Esophagus squamous epithelium (tissue), 5 donors: ENCODE data around the gene ZNF185. TPM values are rescaled to one million over a fixed set of nuclear protein-coding genes. Genes with fewer than 3 reads are reported as not detected.

Source experiments
- DNase-seq: peaks from one replicate; lab custom pipeline; 2025; lab: John Stamatoyannopoulos, UW
- H3K27ac ChIP-seq, 4 donors: fragments of 200-600 bp; sonication (generic); one replicate each; pipeline ENCODE4 v1.5.1; 2016 to 2019; ENCODE audit warnings: mild to moderate bottlenecking in 1 of 4
- H3K27me3 ChIP-seq, 4 donors: fragments of 200-600 bp; sonication (generic); 1 replicate in 3 of 4; 2 replicates in 1 of 4; pipeline versions ENCODE4 v1.5.1 to v1.6.0; 2017 to 2021; ENCODE audit warnings: antibody characterized with exemption in 1 of 4
- H3K36me3 ChIP-seq, 3 donors: fragments of 200-600 bp; sonication (generic); one replicate each; pipeline ENCODE4 v1.5.1; 2016 to 2019
- H3K4me1 ChIP-seq, 3 donors: fragments of 200-600 bp; sonication (generic); one replicate each; pipeline ENCODE4 v1.5.1; 2017 to 2019
- H3K4me3 ChIP-seq, 4 donors: fragments of 200-600 bp; sonication (generic); 1 replicate in 3 of 4; 2 replicates in 1 of 4; pipeline ENCODE4 v1.5.1; 2016 to 2019; ENCODE audit warnings: mild to moderate bottlenecking in 2 of 4, moderate library complexity in 1 of 4
- H3K9me3 ChIP-seq, 3 donors: fragments of 200-600 bp; sonication (generic); one replicate each; pipeline ENCODE4 v1.5.1; 2016 to 2019
- CTCF ChIP-seq, 6 experiments: fragments of 450-650 bp in 4 of 6; fragments of 200-600 bp in 2 of 6; sonication (generic) in 2 of 6; IDR thresholded peaks; one replicate each; pipeline ENCODE4 v1.5.1; 2016 to 2019; ENCODE audit warnings: antibody characterized with exemption in 6 of 6, mild to moderate bottlenecking in 4 of 6, moderate library complexity in 4 of 6
- POLR2A ChIP-seq, 4 donors: fragments of 450-650 bp; IDR thresholded peaks; one replicate each; pipeline ENCODE4 v1.6.1; 2017; ENCODE audit warnings: antibody characterized with exemption in 4 of 4, mild to moderate bottlenecking in 4 of 4, moderate library complexity in 3 of 4
- WGBS, 2 donors: methylation state at CpG; one replicate each; pipeline ENCODE4 v1.1.5; 2018; 5-methylcytosine and 5-hydroxymethylcytosine counted together
- intact Hi-C: fragments of 100-400 bp; cut with DNase I; formaldehyde crosslinking; loops from one replicate; pipeline ENCODE4 v1.15.0; 2022
- total RNA-seq, 4 donors: library from RNA; depleted of rRNA; stranded (reverse); fragments of >200 nt; gene quantifications; one replicate each; pipeline ENCODE4 v1.1.0, GENCODE V29; 2016
- donor health status: DM: yes; HTN: yes; CAD: no.

ZNF185 gene
- total RNA-seq, 4 donors from 2014 or later = 205 to 470 (median 259) TPM

DNA sequence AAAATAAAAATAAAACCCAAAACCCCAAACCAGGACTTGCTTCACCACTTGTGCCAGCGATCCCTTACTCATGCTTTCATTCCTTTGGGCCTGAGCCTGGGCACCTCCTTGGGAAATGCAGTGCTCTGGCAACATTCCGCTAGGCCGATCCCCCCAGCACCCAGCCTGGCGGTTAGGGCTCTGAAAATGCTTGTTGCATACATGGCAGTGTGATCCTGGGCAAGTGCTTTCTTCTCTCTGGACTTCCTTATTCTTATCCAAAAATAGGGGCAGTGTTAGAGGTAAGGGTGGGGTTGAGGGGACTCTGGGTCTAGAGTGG, 4.6 kb downstream of the ZNF185 start:
- Histone ChIP-seq H3K4me1 (peaks cover 0 to 83% (median 0%) of the 10 kb centered on the region in 3 donors), H3K27ac (peak overlapping the region in 2 of 4 donors; percentile 36 to 63), H3K27me3 (peaks cover 0 to 5% (median 0%) of the 10 kb centered on the region in 4 donors), H3K4me3 (peak overlapping the region in 2 of 4 donors; percentile 18 to 51), H3K36me3 (no peaks in the 10 kb centered on the region), H3K9me3 (no peaks in the 10 kb centered on the region)
- 71 to 82% methylated on average over 1 to 4 of the region's 4 CpGs for WGBS, 2 donors
- intact Hi-C loops = no loop called here
- TF ChIP-seq CTCF (IDR thresholded peaks at IDR 0.05) (no peak), POLR2A (IDR thresholded peaks at IDR 0.05) (no peak)
- no peak for DNase-seq

DNA sequence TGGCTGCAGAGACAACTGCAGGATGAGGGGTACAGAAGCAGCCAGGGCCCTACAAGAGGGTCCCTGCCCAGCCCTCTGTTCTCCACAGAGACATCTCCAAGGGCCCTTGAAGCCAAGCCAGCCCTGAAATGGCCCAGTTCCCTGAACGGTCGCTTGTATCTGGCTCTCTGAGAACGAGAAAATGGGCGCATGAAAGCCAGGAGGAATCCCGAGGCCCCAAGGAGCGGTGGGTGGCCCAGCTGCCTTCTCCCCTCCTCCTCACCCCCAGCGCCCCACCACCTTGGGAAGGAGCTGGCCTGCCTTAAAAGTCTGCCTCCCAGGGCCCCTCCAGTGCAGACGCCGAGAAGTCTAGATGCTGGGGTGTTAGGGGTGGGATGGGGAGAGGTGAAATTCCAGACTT, 5.7 kb downstream of the ZNF185 start:
- H3K27ac ChIP-seq = no peak overlapping the region
- TF ChIP-seq CTCF (IDR thresholded peaks at IDR 0.05) (no peak), POLR2A (IDR thresholded peaks at IDR 0.05) (no peak)
- peaks cover 0 to 92% (median 0%) of the 10 kb centered on the region in 3 donors for H3K4me1 ChIP-seq
- WGBS, 2 donors = 76% methylated on average over 9 of the region's 9 CpGs; no CpG with 5 or more reads in 1 of the 2 donors
- intact Hi-C loops = no loop called here
- no peaks in the 10 kb centered on the region for H3K9me3 ChIP-seq
- DNase-seq = no peak
- H3K4me3 ChIP-seq = no peak overlapping the region
- no peaks in the 10 kb centered on the region for H3K36me3 ChIP-seq
- no peaks in the 10 kb centered on the region for H3K27me3 ChIP-seq

GRCh38 chrX:152904151-152905080, 6.5 kb downstream of the ZNF185 start:
- DNase-seq = no peak
- no peaks in the 10 kb centered on the region for H3K36me3 ChIP-seq
- 20 to 50% methylated on average over 4 to 6 of the region's 20 CpGs for WGBS, 2 donors
- no peaks in the 10 kb centered on the region for H3K9me3 ChIP-seq
- H3K4me1 ChIP-seq = peaks cover 0 to 95% (median 0%) of the 10 kb centered on the region in 3 donors
- no peak for TF ChIP-seq POLR2A (IDR thresholded peaks at IDR 0.05)
- peak in 5 of 6 experiments; percentile 56 to 73 (median 60) for TF ChIP-seq CTCF (IDR thresholded peaks at IDR 0.05)
- intact Hi-C loops = no loop called here
- no peak overlapping the region for H3K27ac ChIP-seq
- H3K27me3 ChIP-seq = no peaks in the 10 kb centered on the region
- no peak overlapping the region for H3K4me3 ChIP-seq

GRCh38 chrX:152905081-152905420, 7.2 kb downstream of the ZNF185 start:
- Histone ChIP-seq H3K9me3 (no peaks in the 10 kb centered on the region), H3K4me3 (no peak overlapping the region), H3K36me3 (no peaks in the 10 kb centered on the region), H3K4me1 (peaks cover 0 to 94% (median 0%) of the 10 kb centered on the region in 3 donors), H3K27me3 (no peaks in the 10 kb centered on the region), H3K27ac (no peak overlapping the region)
- whole genome bisulfite sequencing, 2 donors = 71 to 100% methylated on average over 1 to 3 of the region's 8 CpGs
- intact Hi-C loops = no loop called here
- TF ChIP-seq CTCF (IDR thresholded peaks at IDR 0.05) = no peak
- TF ChIP-seq POLR2A (IDR thresholded peaks at IDR 0.05) = no peak
- no peak for DNase-seq

- 28 to 64% methylated on average over 5 of the region's 17 CpGs for WGBS, 2 donors
- no peak for TF ChIP-seq CTCF (IDR thresholded peaks at IDR 0.05)
- no peak for TF ChIP-seq POLR2A (IDR thresholded peaks at IDR 0.05)
- Histone ChIP-seq H3K27me3 (no peaks in the 10 kb centered on the region), H3K4me1 (peaks cover 0 to 84% (median 3%) of the 10 kb centered on the region in 3 donors), H3K4me3 (no peak overlapping the region), H3K27ac (no peak overlapping the region), H3K9me3 (no peaks in the 10 kb centered on the region), H3K36me3 (no peaks in the 10 kb centered on the region)
- DNase-seq = no peak
- intact Hi-C loops = no loop called here
Measured at GRCh38 chrX:152907084-152907651, 9.3 kb downstream of the ZNF185 start.
